ENCODE results near the gene SEC22C.
A peak's percentile ranks its signal among the peaks of the same experiment; 100 is the strongest.

The SEC22C gene

DNA sequence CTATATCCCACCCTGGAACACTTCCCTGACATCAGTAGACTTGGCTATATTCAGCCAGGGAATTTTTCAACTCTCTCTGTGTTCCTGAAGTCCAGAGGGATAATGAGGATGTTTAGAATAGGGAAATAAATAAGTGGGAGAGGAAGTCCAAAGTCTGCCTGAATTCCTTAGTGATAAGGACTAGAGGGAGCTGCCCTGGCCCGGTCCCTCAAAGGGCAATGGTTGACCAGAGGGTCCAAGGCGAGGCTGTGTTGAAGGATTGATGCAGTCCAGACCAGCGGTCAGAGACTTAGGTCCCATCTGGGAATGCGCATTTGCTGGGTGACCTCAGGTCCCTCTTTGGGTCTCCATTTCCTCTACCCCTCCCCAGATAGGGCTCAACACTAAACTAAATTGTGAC is 71.4 kb downstream of the SEC22C start:
- peaks cover 0 to 14% of the 10 kb centered on the region in 2 donors for H3K4me1 Mint-ChIP-seq (ENCODE audit: low read depth in 2 of 2)
- peaks cover 8 to 22% of the 10 kb centered on the region in 2 donors for H3K27me3 Mint-ChIP-seq
- H3K36me3 Mint-ChIP-seq (ENCODE audit: insufficient read depth) = no peaks in the 10 kb centered on the region
- H3K27ac Mint-ChIP-seq = no peak overlapping the region
- no peak overlapping the region for H3K4me3 Mint-ChIP-seq
- ATAC-seq (replicated peaks) (no peak), DNase-seq (no peak)
- H3K9me3 Mint-ChIP-seq = no peaks in the 10 kb centered on the region

DNA sequence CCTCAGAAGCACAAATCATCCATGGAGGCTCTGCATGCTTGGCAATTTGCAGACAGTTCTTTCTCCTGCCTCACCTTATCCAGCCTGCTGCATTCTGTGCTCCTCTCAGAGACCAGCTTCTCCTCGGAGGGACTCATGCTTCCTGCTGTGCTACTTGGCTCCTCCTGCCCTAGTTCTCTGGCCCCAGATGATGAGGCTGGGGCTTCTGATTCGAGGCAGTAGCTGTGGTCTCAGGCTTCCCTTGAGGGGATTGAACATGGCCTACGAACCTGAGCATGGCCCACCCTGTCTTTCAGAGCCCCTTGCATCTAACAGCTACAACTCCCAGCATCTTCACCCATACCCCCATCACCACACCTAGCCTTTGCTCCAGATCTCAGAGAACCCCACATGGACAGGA is 72.7 kb downstream of the SEC22C start:
- H3K9me3 Mint-ChIP-seq = no peaks in the 10 kb centered on the region
- H3K4me3 Mint-ChIP-seq = no peak overlapping the region
- peaks cover 0 to 14% of the 10 kb centered on the region in 2 donors for H3K4me1 Mint-ChIP-seq (ENCODE audit: low read depth in 2 of 2)
- DNase-seq (no peak), ATAC-seq (replicated peaks) (no peak)
- H3K27me3 Mint-ChIP-seq = peaks cover 8 to 22% of the 10 kb centered on the region in 2 donors
- H3K27ac Mint-ChIP-seq = no peak overlapping the region
- no peaks in the 10 kb centered on the region for H3K36me3 Mint-ChIP-seq (ENCODE audit: insufficient read depth)

DNA sequence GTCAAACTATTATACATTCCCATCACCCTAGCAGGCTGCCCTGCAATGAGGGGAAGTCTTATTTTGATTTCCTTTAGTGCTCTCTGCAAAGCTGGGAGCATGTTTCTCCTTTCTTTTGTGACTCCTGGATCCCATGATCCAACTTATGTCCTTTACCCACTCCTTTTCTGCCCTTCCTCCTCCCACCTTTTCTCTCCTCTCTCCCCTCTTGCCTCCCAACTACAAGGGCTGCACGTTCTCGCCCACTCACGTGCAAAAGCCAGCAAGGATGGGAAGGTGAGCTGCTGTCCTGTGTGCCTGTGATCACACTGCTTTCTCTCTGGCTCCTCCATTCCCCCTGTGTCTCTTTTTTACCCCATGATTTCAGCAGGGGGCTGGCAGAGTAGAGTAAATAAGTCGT is 73.2 kb downstream of the SEC22C start:
- H3K27me3 Mint-ChIP-seq = peaks cover 8 to 25% of the 10 kb centered on the region in 2 donors
- no peaks in the 10 kb centered on the region for H3K36me3 Mint-ChIP-seq (ENCODE audit: insufficient read depth)
- H3K27ac Mint-ChIP-seq = no peak overlapping the region
- ATAC-seq (replicated peaks) (no peak), DNase-seq (no peak)
- peaks cover 0 to 12% of the 10 kb centered on the region in 2 donors for H3K4me1 Mint-ChIP-seq (ENCODE audit: low read depth in 2 of 2)
- no peaks in the 10 kb centered on the region for H3K9me3 Mint-ChIP-seq
- no peak overlapping the region for H3K4me3 Mint-ChIP-seq

DNA sequence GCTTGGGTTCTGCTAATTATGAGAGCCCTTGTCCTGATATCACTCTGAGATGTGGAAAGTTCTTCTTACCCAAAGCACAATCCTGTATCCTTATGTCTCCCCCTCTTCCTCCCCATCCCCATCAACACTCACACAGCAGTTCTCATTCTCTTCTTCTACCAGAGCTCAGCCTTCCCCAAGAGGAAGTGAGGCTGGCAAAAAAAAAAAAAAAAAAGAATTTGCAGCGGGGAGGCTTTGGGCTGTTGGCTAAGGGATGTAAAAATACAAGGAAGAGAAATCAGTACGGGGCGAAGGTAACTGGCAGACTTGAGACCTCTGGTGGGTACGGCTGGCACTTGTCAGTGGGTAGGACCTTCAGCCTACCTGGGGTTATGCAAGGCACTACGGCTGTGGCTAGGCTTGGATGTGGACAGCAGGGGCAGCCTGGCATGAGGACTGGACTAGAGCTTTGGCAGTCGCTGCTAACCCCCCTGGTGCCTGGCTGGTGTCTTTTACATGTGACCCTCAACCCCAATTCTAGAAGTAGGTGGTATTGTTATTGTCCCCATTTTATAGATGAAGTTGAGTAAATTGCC is 73.9 kb downstream of the SEC22C start:
- Mint-ChIP-seq H3K4me1 (ENCODE audit: low read depth in 2 of 2) (peaks cover 0 to 18% of the 10 kb centered on the region in 2 donors), H3K36me3 (ENCODE audit: insufficient read depth) (no peaks in the 10 kb centered on the region), H3K27me3 (peaks cover 8 to 30% of the 10 kb centered on the region in 2 donors), H3K9me3 (no peaks in the 10 kb centered on the region), H3K4me3 (no peak overlapping the region), H3K27ac (peak overlapping the region in 1 of 2 donors; percentile 16)
- ATAC-seq (replicated peaks) (no peak), DNase-seq (no peak)

DNA sequence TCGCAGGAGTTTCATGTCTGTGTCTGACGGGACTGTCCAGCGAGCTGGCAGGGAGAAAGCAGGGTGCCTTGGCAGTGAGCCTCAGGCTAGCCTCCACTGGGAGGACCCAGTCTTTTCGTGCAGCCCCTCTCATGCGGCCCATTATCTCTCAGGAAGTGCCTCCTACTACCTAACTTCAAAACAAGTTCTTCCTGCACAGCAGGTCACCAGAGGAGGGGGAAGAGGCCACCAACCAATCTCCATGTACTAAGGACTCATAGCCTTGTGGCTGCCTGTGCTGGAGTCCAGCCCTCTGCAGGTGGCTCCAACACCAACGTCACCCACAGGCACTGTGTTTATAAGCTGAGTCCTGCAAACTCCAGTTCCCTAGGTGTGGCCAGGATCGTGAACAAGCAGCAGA is 74.5 kb downstream of the SEC22C start:
- Mint-ChIP-seq H3K36me3 (ENCODE audit: insufficient read depth) (no peaks in the 10 kb centered on the region), H3K9me3 (no peaks in the 10 kb centered on the region), H3K4me3 (no peak overlapping the region), H3K27ac (peak overlapping the region in 1 of 2 donors; percentile 16), H3K27me3 (peaks cover 8 to 30% of the 10 kb centered on the region in 2 donors), H3K4me1 (ENCODE audit: low read depth in 2 of 2) (peaks cover 0 to 19% of the 10 kb centered on the region in 2 donors)
- no peak for ATAC-seq (replicated peaks)
- no peak for DNase-seq

DNA sequence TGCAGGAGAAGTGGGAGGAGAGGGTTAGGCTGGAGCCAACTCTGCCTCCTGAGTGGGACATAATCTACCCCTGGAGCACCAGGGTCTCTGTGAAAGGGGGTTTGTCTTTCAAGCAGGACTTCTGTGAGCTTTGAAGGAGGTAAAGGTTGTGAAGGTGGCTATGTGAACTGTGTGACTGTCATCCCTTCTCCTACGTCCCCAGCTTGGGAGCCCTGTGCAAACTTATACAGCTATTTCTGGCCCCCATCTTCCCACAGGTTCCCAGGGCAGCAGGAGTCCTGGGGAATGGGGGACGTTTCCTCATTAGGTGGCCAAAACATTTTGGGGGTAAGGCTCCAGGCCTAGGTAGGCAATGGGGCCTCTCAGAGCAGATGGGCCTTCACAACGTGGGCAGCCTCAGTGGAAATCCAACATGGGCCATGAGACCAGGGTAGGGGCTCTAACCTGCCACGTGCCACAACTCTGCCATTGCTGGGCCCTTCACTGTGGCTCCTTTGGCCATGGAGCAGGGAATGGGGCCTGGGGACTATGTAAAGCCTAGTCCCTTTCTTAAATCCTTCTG is 75.8 kb downstream of the SEC22C start:
- no peak overlapping the region for H3K4me3 Mint-ChIP-seq
- peaks cover 6 to 28% of the 10 kb centered on the region in 2 donors for H3K4me1 Mint-ChIP-seq (ENCODE audit: low read depth in 2 of 2)
- H3K27ac Mint-ChIP-seq = peak overlapping the region in 1 of 2 donors; percentile 53

DNA sequence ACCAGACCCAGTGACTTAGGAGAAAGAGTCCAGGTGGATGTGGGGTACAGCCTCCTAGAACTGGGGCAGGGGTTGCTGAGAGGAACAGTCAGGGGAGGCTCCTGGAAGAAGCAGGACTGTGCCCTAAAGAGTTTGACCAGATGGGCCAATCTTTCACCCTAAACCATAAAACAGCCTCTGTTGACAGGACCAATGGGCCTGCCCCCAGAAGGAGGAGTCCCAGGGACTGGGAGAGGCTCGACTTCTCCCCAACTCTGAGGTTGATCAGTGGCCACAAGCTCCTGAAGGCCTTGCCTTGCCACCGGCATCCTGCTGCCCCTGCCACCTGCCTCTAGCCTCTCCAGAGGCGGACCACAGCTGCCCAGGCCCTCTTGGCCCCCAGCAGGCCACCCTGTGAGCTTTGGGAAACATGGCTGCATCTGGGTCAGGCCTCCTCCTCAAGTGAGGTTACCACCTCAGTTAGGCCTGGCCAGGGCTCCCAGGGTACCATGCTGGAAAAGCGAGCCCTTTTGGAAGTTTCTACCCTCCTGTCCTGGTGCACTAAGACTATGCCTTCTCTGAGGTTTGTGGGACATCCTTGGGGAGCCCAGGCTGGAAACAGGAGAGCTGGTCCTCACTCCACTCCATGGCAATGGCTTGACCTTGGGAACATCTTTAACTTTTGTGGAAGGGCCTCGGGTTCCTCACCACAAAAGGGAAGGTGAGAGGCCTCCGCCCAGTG is 76.5 kb downstream of the SEC22C start:
- Mint-ChIP-seq H3K9me3 (no peaks in the 10 kb centered on the region), H3K4me3 (no peak overlapping the region), H3K36me3 (ENCODE audit: insufficient read depth) (peaks cover 4% of the 10 kb centered on the region), H3K27ac (peak overlapping the region in 1 of 2 donors; percentile 53), H3K4me1 (ENCODE audit: low read depth in 2 of 2) (peaks cover 6 to 34% of the 10 kb centered on the region in 2 donors), H3K27me3 (peaks cover 21 to 47% of the 10 kb centered on the region in 2 donors)
- DNase-seq (no peak), ATAC-seq (replicated peaks) (no peak)

More for the DNA sequence above, 75.8 kb downstream of the SEC22C start:
- H3K36me3 Mint-ChIP-seq (ENCODE audit: insufficient read depth) = no peaks in the 10 kb centered on the region
- H3K27me3 Mint-ChIP-seq = peaks cover 14 to 43% of the 10 kb centered on the region in 2 donors
- no peaks in the 10 kb centered on the region for H3K9me3 Mint-ChIP-seq
- no peak for DNase-seq
- no peak for ATAC-seq (replicated peaks)

DNA sequence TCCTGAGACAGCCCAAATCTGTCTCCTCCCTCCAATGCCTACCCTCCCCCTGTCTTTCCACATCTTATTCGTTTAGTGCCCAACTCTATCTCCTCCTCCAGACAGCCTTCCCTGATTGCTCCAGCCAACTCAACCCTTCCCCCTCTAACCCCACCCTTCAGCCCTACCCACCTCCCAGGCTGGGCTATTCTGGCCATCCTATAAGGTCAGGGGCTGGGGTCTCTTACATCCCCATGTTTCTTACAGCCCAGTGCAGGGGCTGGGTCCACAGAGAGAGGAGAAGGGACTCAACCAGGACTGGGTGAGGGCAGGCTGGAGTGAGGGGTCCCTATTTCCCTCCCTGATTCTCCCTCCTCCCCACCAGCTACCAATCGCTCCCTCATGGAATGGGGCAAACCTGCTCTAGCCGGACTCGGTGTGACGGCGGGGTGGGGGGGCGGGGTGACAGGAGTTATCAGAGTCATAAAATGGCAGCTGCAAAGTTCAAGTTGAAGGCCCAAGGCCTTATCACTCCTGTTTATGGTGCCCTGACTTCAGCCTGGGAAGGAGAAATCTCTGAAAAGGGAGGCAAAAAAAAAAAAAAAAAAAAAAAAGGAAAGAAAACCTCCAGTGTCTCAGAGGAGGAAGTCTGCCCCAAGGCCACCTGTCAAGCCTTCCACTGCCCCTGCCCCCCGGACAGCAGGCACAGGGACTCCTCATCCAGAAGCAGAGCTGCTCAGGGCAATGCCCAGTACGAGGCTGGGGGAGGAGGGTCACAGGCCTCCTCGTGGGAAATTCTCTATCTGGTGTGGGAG is 77.2 kb downstream of the SEC22C start:
- H3K36me3 Mint-ChIP-seq (ENCODE audit: insufficient read depth) = peaks cover 4% of the 10 kb centered on the region
- H3K4me3 Mint-ChIP-seq = no peak overlapping the region
- H3K27me3 Mint-ChIP-seq = peaks cover 28 to 47% of the 10 kb centered on the region in 2 donors
- peaks cover 6 to 34% of the 10 kb centered on the region in 2 donors for H3K4me1 Mint-ChIP-seq (ENCODE audit: low read depth in 2 of 2)
- H3K27ac Mint-ChIP-seq = no peak overlapping the region
- DNase-seq (no peak), ATAC-seq (replicated peaks) (no peak)
- no peaks in the 10 kb centered on the region for H3K9me3 Mint-ChIP-seq

DNA sequence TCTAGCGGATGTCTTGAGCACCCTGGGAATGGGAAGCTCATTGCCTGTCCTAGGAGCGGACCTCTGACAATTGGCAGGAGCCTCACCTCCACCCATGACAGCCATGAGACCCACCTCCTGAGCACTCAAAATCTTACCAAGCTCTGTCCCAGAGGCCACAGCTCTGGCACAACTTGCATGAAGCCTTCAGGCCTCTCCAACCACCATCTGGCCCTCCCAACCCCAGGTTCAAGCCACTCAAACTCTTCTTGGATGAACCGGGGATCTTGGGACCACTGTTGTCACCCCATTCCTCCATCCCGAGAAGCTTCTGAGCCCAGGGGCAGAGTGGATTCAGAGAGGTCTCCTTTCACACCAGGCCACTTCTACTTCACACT is 77.8 kb downstream of the SEC22C start:
- Mint-ChIP-seq H3K27ac (no peak overlapping the region), H3K4me1 (ENCODE audit: low read depth in 2 of 2) (peaks cover 6 to 31% of the 10 kb centered on the region in 2 donors), H3K27me3 (peaks cover 30 to 48% of the 10 kb centered on the region in 2 donors)

DNA sequence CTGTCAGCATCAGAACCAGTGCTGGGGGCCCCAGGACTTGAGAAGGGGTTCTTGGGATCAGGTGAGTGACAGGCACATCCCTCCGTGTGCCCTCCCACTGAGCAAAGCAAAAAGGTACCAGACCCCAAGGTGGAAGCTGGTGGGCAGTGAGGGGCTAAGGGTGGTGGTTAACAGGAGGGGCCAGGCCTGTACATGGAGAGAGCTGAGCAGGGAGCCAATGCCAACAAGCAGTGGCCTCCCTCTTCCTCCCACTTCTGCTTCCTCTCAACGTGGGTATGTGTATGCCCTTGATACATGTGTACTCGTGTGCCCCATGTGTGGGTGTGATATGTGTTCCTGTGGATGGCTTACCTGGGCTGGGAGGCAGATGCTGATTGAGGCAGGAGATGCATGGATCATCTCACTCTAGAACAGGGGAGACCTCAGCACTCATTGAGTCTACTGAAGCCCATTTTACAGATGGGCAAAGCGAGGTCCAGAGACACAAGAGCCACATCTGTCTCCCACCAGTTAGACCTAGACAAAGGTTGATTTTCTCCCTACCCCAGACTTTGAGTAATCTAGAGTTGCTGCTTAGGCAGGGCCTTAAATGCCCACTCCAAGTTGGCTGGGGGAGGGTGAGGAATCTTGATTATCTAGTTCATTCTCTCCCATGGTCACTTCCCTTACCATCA is 78.4 kb downstream of the SEC22C start:
- no peak for ATAC-seq (replicated peaks)
- H3K4me1 Mint-ChIP-seq (ENCODE audit: low read depth in 2 of 2) = peaks cover 6 to 27% of the 10 kb centered on the region in 2 donors
- no peaks in the 10 kb centered on the region for H3K9me3 Mint-ChIP-seq
- DNase-seq = no peak
- H3K27me3 Mint-ChIP-seq = peaks cover 30 to 48% of the 10 kb centered on the region in 2 donors
- peak overlapping the region; percentile 7 to 63 for H3K27ac Mint-ChIP-seq
- peak overlapping the region; percentile 46 to 92 for H3K4me3 Mint-ChIP-seq
- H3K36me3 Mint-ChIP-seq (ENCODE audit: insufficient read depth) = peaks cover 4% of the 10 kb centered on the region

More for the DNA sequence above, 77.8 kb downstream of the SEC22C start:
- Mint-ChIP-seq H3K4me3 (peak overlapping the region; percentile 46 to 92), H3K9me3 (no peaks in the 10 kb centered on the region), H3K36me3 (ENCODE audit: insufficient read depth) (peaks cover 4% of the 10 kb centered on the region)
- no peak for ATAC-seq (replicated peaks)
- no peak for DNase-seq

DNA sequence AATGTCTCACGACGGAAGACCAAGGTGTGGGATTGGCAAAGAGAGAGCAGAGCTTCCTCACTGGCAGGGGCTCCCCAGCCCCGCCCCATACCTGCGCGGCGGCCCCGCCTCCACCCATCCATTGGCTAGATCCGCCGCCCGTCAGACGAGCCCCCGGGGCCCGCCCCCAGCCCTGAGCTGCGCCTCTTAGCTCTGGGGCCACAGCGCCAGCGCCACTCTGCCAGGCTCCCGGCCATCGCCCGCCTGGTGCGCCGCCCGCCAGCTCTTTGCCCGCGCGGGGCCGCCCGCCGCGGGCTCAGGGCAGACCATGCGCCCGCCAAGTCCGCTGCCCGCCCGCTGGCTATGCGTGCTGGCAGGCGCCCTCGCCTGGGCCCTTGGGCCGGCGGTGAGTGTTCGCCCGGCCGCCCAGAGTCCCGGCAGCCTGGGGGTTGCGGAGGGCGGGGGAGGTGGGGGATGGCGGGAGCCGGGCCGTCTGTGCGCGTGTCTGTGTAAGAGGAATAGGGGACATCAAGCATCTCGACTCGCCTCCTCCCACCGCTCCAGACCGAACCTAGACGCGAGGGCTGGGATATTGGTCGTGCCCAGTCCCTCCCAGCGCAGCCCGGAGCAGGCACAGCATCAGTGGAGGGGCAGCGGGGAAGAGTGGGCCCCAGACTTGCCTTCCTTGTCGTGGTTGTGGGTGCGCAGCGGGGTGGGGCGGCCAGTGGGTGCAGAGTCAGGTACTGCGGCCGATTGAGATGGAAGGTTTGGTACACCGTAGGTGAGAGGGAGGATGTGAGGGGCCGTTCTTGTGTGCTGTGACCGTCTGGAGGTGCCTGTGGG is 79.1 kb downstream of the SEC22C start, which contains the start of gene VIPR1:
TSS of gene VIPR1 (plus strand) at position 215 of the 822 bp plus-strand sequence. CDS start at position 308, 93 bp downstream.
- H3K9me3 Mint-ChIP-seq = no peaks in the 10 kb centered on the region
- peak within 1 kb of the TSS; percentile 86 to 92 for H3K4me3 Mint-ChIP-seq
- H3K36me3 Mint-ChIP-seq (ENCODE audit: insufficient read depth) = peaks cover 4% of the 10 kb centered on the region
- DNase-seq = peak; percentile 85 to 88 (median 86)
- H3K27me3 Mint-ChIP-seq = peaks cover 38 to 54% of the 10 kb centered on the region in 2 donors
- peak within 1 kb of the TSS; percentile 7 to 63 for H3K27ac Mint-ChIP-seq
- ATAC-seq (replicated peaks) = peak; percentile 94
- H3K4me1 Mint-ChIP-seq (ENCODE audit: low read depth in 2 of 2) = peaks cover 6 to 27% of the 10 kb centered on the region in 2 donors

Data from effector memory CD8-positive, alpha-beta T cell (primary cell).